Tibial artery (tissue), 4 donors: Measurements from ENCODE around the gene TYRO3.

ENCODE experiments used
- DNase-seq, 2 donors: peaks; one replicate each; pipeline ENCODE4 v3.0.0-alpha.2; 2019
- H3K27ac ChIP-seq, 2 donors: fragments of 200-600 bp; sonication (generic) in 1 of 2; 1 replicate in 1 of 2; 2 replicates in 1 of 2; pipeline ENCODE4 v1.5.1; 2018 to 2019; ENCODE audit warnings: mild to moderate bottlenecking in 1 of 2
- H3K27me3 ChIP-seq, 2 donors: fragments of 200-600 bp; sonication (generic) in 1 of 2; one replicate each; pipeline versions ENCODE4 v1.5.1 to v1.6.0; 2016 to 2019
- H3K36me3 ChIP-seq, 3 donors: fragments of 200-600 bp; sonication (generic) in 2 of 3; one replicate each; pipeline ENCODE4 v1.5.1; 2016 to 2019; ENCODE audit warnings: mild to moderate bottlenecking in 2 of 3
- H3K4me1 ChIP-seq, 4 donors: fragments of 200-600 bp; sonication (generic) in 2 of 4; 1 replicate in 3 of 4; 2 replicates in 1 of 4; pipeline ENCODE4 v1.5.1; 2016 to 2019
- H3K4me3 ChIP-seq, 2 donors: fragments of 200-600 bp; sonication (generic) in 1 of 2; 1 replicate in 1 of 2; 2 replicates in 1 of 2; pipeline ENCODE4 v1.5.1; 2018 to 2019; ENCODE audit warnings: mild to moderate bottlenecking in 2 of 2
- H3K9me3 ChIP-seq, 3 donors: fragments of 200-600 bp; sonication (generic) in 1 of 3; one replicate each; pipeline ENCODE4 v1.5.1; 2016 to 2019
- intact Hi-C: fragments of 100-400 bp; cut with DNase I; formaldehyde crosslinking; loops from one replicate; pipeline ENCODE4 v1.15.0; 2023; ENCODE audit warnings: low total_unique reads
- TF ChIP-seq, protein P1 (sequence below), 2 experiments: fragments of 200-600 bp in 1 of 2; fragments of 450-650 bp in 1 of 2; IDR thresholded peaks; one replicate each; pipeline ENCODE4 v1.5.1; 2017 to 2019; ENCODE audit warnings: antibody characterized with exemption in 2 of 2, mild to moderate bottlenecking in 1 of 2, moderate library complexity in 1 of 2

TYRO3 gene

DNA sequence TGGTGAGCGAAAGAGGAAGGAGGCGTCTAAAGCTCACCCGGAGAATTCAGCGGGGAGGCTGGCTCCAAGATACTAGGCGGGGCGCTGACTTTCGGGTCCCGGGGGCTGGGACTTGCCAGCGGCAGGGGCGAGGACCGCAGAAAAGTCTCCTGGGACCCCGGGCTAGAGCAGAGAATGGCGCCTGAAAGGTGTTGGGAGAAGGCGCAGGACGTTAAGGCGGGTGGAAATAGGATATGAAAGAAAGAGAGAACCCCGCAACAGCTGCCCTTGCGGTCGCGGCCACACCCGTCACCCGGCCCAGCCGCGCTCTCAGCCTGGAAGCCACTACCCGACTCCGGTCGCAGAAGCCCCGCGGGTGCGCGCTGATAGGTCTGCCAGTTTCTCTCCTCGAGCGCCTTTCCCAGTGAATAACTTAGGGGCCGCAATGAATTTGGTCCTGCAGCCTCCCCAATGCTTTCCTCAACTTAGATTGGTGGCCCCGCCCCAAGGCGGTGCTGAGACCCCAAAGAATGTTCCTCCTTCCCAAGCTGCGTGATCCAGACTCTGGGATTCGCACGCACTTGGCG, 46.0 kb upstream of the TYRO3 start:
- Histone ChIP-seq H3K27me3 (peaks cover 0 to 46% of the 10 kb centered on the region in 2 donors), H3K4me1 (peaks cover 0 to 31% (median 24%) of the 10 kb centered on the region in 4 donors), H3K36me3 (peaks cover 0 to 19% (median 0%) of the 10 kb centered on the region in 3 donors), H3K27ac (no peak overlapping the region), H3K4me3 (peak overlapping the region; percentile 23 to 44), H3K9me3 (no peaks in the 10 kb centered on the region)
- TF ChIP-seq, protein P1, sequence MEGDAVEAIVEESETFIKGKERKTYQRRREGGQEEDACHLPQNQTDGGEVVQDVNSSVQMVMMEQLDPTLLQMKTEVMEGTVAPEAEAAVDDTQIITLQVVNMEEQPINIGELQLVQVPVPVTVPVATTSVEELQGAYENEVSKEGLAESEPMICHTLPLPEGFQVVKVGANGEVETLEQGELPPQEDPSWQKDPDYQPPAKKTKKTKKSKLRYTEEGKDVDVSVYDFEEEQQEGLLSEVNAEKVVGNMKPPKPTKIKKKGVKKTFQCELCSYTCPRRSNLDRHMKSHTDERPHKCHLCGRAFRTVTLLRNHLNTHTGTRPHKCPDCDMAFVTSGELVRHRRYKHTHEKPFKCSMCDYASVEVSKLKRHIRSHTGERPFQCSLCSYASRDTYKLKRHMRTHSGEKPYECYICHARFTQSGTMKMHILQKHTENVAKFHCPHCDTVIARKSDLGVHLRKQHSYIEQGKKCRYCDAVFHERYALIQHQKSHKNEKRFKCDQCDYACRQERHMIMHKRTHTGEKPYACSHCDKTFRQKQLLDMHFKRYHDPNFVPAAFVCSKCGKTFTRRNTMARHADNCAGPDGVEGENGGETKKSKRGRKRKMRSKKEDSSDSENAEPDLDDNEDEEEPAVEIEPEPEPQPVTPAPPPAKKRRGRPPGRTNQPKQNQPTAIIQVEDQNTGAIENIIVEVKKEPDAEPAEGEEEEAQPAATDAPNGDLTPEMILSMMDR (IDR thresholded peaks at IDR 0.05) = no peak
- intact Hi-C loops = no loop called here
- no peak for DNase-seq

DNA sequence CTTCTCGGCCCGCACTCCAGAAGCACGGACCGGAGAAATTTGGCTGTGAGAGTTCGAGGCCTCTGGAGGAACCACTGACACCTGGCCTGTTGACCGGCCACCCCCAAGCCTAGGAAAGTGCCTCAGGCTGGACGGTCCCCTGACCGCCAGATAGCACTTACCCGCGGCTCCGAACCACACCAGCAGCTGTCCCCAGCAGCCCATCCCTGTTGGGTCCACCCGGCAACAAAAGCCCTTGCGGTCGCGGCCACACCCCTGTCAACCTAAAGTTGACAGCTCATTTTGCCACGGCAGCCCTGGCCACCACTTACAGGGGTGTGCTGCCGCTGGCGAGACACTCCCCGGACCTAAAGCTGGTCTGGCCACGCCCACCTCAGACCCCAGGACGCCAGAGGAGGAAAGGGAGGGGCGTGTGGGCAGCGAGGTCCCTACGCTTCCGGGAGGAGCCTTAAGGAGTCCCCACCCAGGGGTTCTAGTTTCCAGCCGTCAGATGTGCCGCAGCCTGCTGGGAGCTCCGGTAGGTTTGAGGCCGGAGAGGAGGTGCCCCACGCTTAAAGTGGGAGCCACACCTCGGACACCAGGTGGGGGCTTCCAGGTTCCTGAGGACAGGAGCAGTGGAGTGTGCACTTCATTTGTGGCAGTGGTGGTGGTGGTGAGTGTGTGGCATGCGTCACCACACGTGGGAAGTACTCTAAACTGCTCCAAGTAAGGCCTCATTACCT, 45.3 kb upstream of the TYRO3 start, which contains the start of gene LTK:
Gene LTK, minus strand, starts transcription at position 322 of the 722 bp plus-strand sequence. Its CDS starts 118 bp downstream, at position 204.
- TF ChIP-seq, protein P1 (IDR thresholded peaks at IDR 0.05) = no peak
- H3K36me3 ChIP-seq = peaks cover 0 to 20% (median 0%) of the 10 kb centered on the region in 3 donors
- no peak within 1 kb of the TSS for H3K27ac ChIP-seq
- no peak for DNase-seq
- peaks cover 0 to 45% of the 10 kb centered on the region in 2 donors for H3K27me3 ChIP-seq
- peaks cover 0 to 31% (median 24%) of the 10 kb centered on the region in 4 donors for H3K4me1 ChIP-seq
- no peaks in the 10 kb centered on the region for H3K9me3 ChIP-seq
- H3K4me3 ChIP-seq = peak within 1 kb of the TSS; percentile 23 to 44
- intact Hi-C loops = no loop called here

DNA sequence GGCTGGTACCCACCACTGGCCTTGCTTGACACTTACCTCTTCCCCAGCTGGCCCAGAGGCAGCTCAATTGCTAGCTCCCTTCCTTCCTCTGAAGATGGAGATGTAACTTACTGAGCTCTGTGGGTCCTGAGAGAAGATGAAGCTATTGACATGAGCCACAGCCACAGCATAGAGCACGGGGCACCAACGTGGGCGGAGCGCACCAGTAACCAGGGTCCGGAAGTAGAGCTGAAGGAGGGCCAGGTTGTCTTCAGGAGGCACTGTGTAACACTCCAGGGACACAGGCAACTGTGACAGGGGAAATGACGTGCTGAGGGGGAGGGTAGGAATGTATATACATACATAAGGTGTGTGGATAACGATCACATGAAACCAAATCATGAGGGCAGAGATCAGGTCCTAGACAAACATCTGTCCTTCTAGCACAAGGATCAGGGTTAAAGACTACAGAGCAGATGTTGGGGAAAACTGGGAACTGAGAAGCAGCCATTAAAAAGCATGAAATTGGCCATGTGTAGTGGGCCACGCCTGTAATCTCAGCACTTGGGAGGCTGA, 41.0 kb upstream of the TYRO3 start:
- peaks cover 0 to 52% (median 9%) of the 10 kb centered on the region in 3 donors for H3K36me3 ChIP-seq
- H3K9me3 ChIP-seq = no peaks in the 10 kb centered on the region
- H3K27me3 ChIP-seq = peaks cover 0 to 12% of the 10 kb centered on the region in 2 donors
- peaks cover 0 to 10% (median 9%) of the 10 kb centered on the region in 4 donors for H3K4me1 ChIP-seq
- no peak for DNase-seq
- no peak overlapping the region for H3K27ac ChIP-seq
- TF ChIP-seq, protein P1 (IDR thresholded peaks at IDR 0.05) = no peak
- intact Hi-C loops = no loop called here
- H3K4me3 ChIP-seq = no peak overlapping the region

DNA sequence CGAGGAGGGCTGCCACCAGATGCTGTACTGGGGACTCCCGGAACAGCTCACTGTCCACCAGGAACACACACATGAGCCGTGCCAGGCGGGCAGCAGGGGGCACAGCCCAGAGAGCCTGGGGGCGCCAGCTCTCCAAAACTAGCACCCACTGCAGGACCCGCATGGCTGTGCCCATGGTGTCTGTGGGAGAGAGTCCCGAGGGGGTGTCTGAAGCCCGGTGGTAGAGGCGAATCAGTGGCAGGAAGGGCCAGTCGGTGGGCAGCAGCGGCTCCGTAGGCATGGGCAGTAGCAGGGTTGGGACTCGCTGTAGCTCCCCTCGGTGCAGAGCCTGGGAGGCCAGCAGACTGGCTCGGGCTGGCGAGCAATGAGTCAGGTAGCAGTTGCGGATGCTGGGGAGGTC, 38.4 kb upstream of the TYRO3 start:
- Histone ChIP-seq H3K4me1 (no peaks in the 10 kb centered on the region), H3K9me3 (no peaks in the 10 kb centered on the region), H3K4me3 (no peak overlapping the region), H3K36me3 (peaks cover 0 to 78% (median 27%) of the 10 kb centered on the region in 3 donors), H3K27ac (no peak overlapping the region), H3K27me3 (no peaks in the 10 kb centered on the region)
- no peak for DNase-seq
- TF ChIP-seq, protein P1 (IDR thresholded peaks at IDR 0.05) = no peak
- intact Hi-C loops = no loop called here

DNA sequence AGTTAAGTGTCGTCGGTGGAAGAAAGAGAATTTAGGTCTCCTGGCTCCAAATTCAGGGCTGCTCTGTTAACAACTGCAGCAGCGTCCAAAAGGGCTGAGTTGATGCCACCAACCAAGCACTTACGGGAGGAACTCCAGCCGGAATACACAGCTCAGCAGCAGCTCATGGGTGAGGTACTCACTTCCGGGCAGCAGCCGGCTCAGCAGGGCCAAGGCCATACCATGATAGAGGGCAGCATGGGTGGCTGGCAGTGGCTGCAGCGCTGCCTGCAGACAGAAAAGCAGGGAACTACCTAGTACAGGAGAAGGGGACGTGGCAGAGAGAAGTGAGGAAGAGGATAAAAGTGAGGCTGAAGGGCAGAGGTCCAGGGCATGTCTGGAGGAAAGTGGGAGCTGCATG, 37.4 kb upstream of the TYRO3 start:
- TF ChIP-seq, protein P1 (IDR thresholded peaks at IDR 0.05) = no peak
- H3K27me3 ChIP-seq = no peaks in the 10 kb centered on the region
- DNase-seq = no peak

More for the DNA sequence above, 37.4 kb upstream of the TYRO3 start:
- Histone ChIP-seq H3K9me3 (no peaks in the 10 kb centered on the region), H3K27ac (no peak overlapping the region), H3K4me3 (no peak overlapping the region), H3K36me3 (peaks cover 8 to 82% (median 37%) of the 10 kb centered on the region in 3 donors), H3K4me1 (no peaks in the 10 kb centered on the region)
- intact Hi-C loops = no loop called here
